OCI-LY7 (cell line): ENCODE data around the gene RPL34.

Experiments used
- CTCF ChIP-seq: fragments of 200-600 bp; sonication (generic); conservative IDR thresholded peaks from 2 replicates; pipeline ENCODE4 v1.5.1; 2014; ENCODE audit warnings: mild to moderate bottlenecking, antibody characterized with exemption, low read length, moderate library complexity, mixed read lengths
- EZH2phosphoT487 ChIP-seq: fragments of 200-600 bp; sonication (generic); IDR thresholded peaks from 2 replicates; pipeline ENCODE4 v1.6.1; 2018; ENCODE audit warnings: low read depth, borderline replicate concordance, mild to moderate bottlenecking, mixed run types, antibody characterized with exemption, low read length, moderate library complexity, mixed read lengths

DNA sequence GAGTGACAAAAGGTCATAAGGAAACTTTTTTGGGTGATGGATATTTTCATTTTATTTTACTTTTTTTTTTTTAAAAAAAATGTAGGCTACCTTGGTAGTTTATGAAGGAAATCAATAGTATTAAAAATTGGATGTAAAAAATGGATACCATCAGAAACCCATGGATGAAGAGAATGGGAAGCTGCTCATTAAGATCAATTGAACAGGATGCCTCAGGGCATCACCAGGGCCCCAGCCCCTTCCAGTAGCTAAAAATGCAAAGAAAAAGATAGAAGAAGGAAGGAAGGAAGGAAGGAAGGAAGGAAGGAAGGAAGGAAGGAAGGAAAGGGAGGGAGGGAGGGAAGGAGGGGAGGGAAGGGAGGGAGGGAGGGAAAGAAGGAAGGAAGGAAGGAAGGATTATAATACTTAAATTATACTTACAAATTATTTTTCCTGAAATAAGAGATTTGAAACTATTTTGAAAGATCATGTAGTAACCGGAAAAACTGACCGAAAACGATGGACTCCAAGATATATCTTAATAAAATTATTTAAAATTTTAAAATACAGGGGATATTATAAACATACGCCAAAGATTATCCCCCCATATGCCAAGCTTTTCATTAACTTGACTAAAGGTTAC is 54.1 kb downstream of the RPL34 start:
- TF ChIP-seq CTCF, result no peak
- no peak for TF ChIP-seq EZH2phosphoT487
